GM19372 (cell line): ENCODE measurements around the gene CD58.
"Not testable (repeated sequence)": the region's sequence is repeated elsewhere in the genome, so short reads cannot be mapped to it uniquely, and the experiment has no call there.

Source experiments
- ATAC-seq: cut with Tn5 transposase; IDR thresholded peaks from one replicate; pipeline ENCODE4 v1.9.1; 2021; ENCODE audit warnings: mild to moderate bottlenecking, low read depth, moderate library complexity; ENCODE audit not compliant: unreplicated experiment

The CD58 gene, protein sequence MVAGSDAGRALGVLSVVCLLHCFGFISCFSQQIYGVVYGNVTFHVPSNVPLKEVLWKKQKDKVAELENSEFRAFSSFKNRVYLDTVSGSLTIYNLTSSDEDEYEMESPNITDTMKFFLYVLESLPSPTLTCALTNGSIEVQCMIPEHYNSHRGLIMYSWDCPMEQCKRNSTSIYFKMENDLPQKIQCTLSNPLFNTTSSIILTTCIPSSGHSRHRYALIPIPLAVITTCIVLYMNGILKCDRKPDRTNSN

GRCh38 chr1:116570358-116571214 is at the start of gene CD58:
Gene CD58, minus strand, starts transcription at chr1:116571026. Its CDS starts 54 bp downstream, at chr1:116570972.
- peak; percentile 61 for ATAC-seq

GRCh38 chr1:116620392-116620791 is 49.6 kb upstream of the CD58 start:
- ATAC-seq = not testable (repeated sequence)

- ATAC-seq = not testable (repeated sequence)
Measured at GRCh38 chr1:116619106-116619505, 48.3 kb upstream of the CD58 start.

DNA sequence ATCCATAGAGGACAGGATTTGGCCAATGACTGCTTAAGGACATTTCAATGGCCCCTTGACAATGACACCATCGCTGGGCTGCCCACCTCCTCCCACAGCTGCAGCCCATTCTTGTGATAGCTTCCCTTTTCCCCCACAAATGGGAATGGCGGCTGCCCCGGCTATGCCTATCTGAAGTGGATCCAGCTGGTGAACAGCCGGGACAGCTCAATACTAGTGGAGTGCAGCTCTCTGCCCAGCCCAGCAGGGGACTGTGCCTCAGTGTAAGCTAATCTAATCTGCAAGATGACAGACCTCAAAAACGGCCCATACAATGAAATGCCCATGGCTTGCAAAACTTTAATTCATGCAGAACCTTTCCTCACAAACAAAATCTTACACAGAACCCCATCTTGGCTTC is 47.0 kb upstream of the CD58 start:
- ATAC-seq = not testable (repeated sequence)

DNA sequence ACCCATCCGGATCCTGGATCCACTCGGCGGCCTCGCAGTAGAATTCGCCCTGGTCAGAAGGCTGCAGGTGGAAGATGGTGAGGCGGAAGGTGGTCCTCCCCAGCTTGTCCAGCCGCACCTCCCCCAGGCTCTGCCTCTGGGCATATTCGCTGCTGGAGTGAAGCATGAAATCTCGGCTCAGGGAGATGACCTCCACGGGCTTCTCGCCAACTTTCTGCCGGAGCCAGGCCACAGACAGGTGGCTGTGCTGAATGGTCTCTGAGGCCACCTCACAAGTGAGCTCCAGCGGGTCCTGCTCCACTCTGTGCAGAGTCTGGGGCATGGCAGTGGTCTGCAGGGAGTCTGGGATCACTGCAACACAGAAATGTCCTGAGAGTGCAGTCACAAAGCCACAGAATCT is 43.0 kb upstream of the CD58 start:
- not testable (repeated sequence) for ATAC-seq

GRCh38 chr1:116609801-116610371 is 39.1 kb upstream of the CD58 start:
- not testable (repeated sequence) for ATAC-seq

GRCh38 chr1:116608841-116609240 is 38.0 kb upstream of the CD58 start:
- ATAC-seq = not testable (repeated sequence)

GRCh38 chr1:116608151-116608550 is 37.3 kb upstream of the CD58 start:
- ATAC-seq = not testable (repeated sequence)

DNA sequence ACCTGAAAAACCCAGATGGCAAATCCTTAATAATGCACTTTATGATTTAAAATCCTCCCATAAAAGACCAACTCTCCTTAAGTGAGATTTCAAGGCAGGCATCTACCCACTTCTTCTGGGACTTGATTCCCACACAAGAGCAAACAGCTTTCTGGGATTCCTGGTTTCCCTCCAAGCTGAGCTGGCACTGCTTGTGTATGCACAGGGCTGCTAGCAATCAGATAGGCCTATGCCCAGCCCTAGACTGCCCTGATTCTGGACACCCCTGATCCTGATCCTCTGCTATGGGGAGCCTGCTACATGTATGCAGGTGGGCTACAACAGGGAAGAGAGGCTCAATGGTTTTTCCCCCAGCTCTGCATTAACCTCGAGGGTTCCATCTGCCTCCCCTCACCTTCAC is 36.6 kb upstream of the CD58 start:
- not testable (repeated sequence) for ATAC-seq

GRCh38 chr1:116606067-116606466 is 35.2 kb upstream of the CD58 start:
- ATAC-seq = not testable (repeated sequence)

DNA sequence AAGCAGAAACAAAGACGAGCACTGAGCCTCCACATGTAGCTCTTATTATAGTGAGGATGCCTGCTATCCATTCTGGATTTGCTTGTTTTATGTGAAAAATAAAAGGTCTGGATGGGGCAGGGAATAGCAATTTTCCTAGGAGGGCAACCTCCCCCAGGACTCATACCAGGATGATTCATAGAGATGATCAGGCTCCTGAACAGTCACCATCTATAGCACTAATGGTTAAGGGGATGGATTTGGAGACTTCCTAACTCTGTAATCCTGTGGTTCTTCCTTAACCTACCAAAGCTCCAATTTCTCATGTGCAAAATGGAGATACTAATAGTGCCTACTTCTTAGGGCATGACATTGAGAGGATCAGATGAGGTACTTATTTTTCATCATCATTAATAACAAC is 34.5 kb upstream of the CD58 start:
- ATAC-seq = no peak

DNA sequence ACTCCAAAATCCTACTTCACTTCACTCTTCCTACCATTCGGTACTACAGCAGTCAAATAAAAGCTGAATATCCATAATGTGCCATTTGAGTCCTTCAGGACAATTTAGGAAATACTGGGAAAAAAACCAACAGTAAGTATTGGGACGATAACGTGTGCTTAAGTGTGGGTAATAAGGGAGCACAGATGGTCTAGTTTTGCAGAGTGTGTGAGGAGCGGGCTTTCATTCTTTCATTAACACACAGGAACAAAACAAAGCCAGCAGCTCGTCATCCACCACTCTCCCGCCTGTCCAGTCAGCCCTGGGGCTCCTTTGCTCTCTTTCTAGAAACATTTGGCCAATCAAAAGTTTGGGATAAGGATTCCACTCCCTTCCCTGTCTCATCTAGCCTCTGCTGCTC is 33.6 kb upstream of the CD58 start:
- ATAC-seq = not testable (repeated sequence)

DNA sequence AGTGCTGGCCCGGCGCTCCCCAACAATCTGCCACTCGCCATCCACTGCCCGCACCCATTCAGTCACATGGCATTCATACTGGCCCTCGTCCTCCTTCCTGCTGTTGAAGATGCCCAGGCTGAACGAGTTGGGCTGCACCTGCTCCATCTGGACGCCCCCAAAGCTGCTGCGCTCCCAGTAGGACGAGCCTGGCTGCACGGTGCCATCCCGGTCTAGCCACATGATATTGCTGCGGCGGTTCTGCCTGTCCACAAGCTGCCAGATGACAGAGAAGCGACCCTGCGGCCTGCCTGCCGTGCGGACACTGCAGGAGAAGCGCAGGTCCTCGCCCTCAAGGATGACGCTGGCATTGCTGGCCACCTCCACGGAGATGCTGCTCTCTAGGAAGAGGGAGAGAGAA is 32.8 kb upstream of the CD58 start:
- ATAC-seq = not testable (repeated sequence)

- ATAC-seq = not testable (repeated sequence)
Measured at GRCh38 chr1:116599369-116599768, 28.5 kb upstream of the CD58 start.

GRCh38 chr1:116598420-116599036 is 27.7 kb upstream of the CD58 start:
- ATAC-seq = not testable (repeated sequence)

GRCh38 chr1:116597388-116597787 is 26.6 kb upstream of the CD58 start:
- ATAC-seq = peak; percentile 73

GRCh38 chr1:116596742-116597307 is 26.0 kb upstream of the CD58 start:
- not testable (repeated sequence) for ATAC-seq

- ATAC-seq = peak; percentile 51
Measured at GRCh38 chr1:116595946-116596741, 25.3 kb upstream of the CD58 start.

- ATAC-seq = not testable (repeated sequence)
Measured at GRCh38 chr1:116595065-116595840, 24.4 kb upstream of the CD58 start.
